ENCODE results near the gene ARHGAP10.
A peak's percentile ranks its signal among the peaks of the same experiment; 100 is the strongest.
"Not testable (repeated sequence)": the region's sequence is repeated elsewhere in the genome, so short reads cannot be mapped to it uniquely, and the experiment has no call there.

ARHGAP10 gene

GRCh38 chr4:147991543-147992283, 259.8 kb downstream of the ARHGAP10 start:
- DNase-seq (ENCODE audit: low read depth) = no peak

GRCh38 chr4:147994076-147994475, 262.2 kb downstream of the ARHGAP10 start:
- DNase-seq (ENCODE audit: low read depth) = no peak

- no peak for DNase-seq (ENCODE audit: low read depth)
Observed at GRCh38 chr4:147994491-147995385, 262.9 kb downstream of the ARHGAP10 start.

GRCh38 chr4:147996859-147997258, 265.0 kb downstream of the ARHGAP10 start:
- DNase-seq (ENCODE audit: low read depth) = no peak

GRCh38 chr4:148000038-148000437, 268.1 kb downstream of the ARHGAP10 start:
- DNase-seq (ENCODE audit: low read depth) = not testable (repeated sequence)

GRCh38 chr4:148004228-148004857, 272.5 kb downstream of the ARHGAP10 start:
- DNase-seq (ENCODE audit: low read depth) = no peak

GRCh38 chr4:148006001-148006400, 274.1 kb downstream of the ARHGAP10 start:
- no peak for DNase-seq (ENCODE audit: low read depth)

- DNase-seq (ENCODE audit: low read depth) = peak; percentile 75
Observed at GRCh38 chr4:148007314-148007760, 275.4 kb downstream of the ARHGAP10 start.

GRCh38 chr4:148007792-148008191, 275.9 kb downstream of the ARHGAP10 start:
- no peak for DNase-seq (ENCODE audit: low read depth)

- DNase-seq (ENCODE audit: low read depth) = no peak
Observed at GRCh38 chr4:148015058-148015457, 283.2 kb downstream of the ARHGAP10 start.

- DNase-seq (ENCODE audit: low read depth) = no peak
Observed at GRCh38 chr4:148015468-148015867, 283.6 kb downstream of the ARHGAP10 start.

- no peak for DNase-seq (ENCODE audit: low read depth)
Observed at GRCh38 chr4:148016063-148016637, 284.3 kb downstream of the ARHGAP10 start.

- DNase-seq (ENCODE audit: low read depth) = no peak
Observed at GRCh38 chr4:148017801-148018200, 285.9 kb downstream of the ARHGAP10 start.

GRCh38 chr4:148021686-148022085, 289.8 kb downstream of the ARHGAP10 start:
- DNase-seq (ENCODE audit: low read depth) = no peak

- DNase-seq (ENCODE audit: low read depth) = no peak
Observed at GRCh38 chr4:148022975-148023374, 291.1 kb downstream of the ARHGAP10 start.

GRCh38 chr4:148023512-148024181, 291.8 kb downstream of the ARHGAP10 start:
- DNase-seq (ENCODE audit: low read depth) = no peak

- no peak for DNase-seq (ENCODE audit: low read depth)
Observed at GRCh38 chr4:148025981-148026380, 294.1 kb downstream of the ARHGAP10 start.

GRCh38 chr4:148027201-148027600, 295.3 kb downstream of the ARHGAP10 start:
- DNase-seq (ENCODE audit: low read depth) = no peak

- DNase-seq (ENCODE audit: low read depth) = no peak
Observed at GRCh38 chr4:148029781-148030180, 297.9 kb downstream of the ARHGAP10 start.

GRCh38 chr4:148030193-148030873, 298.4 kb downstream of the ARHGAP10 start:
- no peak for DNase-seq (ENCODE audit: low read depth)

- no peak for DNase-seq (ENCODE audit: low read depth)
Observed at GRCh38 chr4:148034813-148035212, 302.9 kb downstream of the ARHGAP10 start.

All from HS-27A (cell line).